HFFc6 (cell line): Measurements from ENCODE around the gene PPFIBP2. TPM values are rescaled to one million over a fixed set of nuclear protein-coding genes. Genes with fewer than 3 reads are reported as not detected.

Source experiments
- DNase-seq: peaks from one replicate; pipeline ENCODE4 v3.0.0-alpha.2; 2018
- H3K27ac Mint-ChIP-seq: 2 replicates; pipeline ENCODE4 v1.8.0; 2020; ENCODE audit warnings: mild to moderate bottlenecking, mixed read lengths
- H3K27me3 Mint-ChIP-seq: 2 replicates; pipeline ENCODE4 v1.8.0; 2021; ENCODE audit warnings: mild to moderate bottlenecking, moderate library complexity, mixed read lengths; ENCODE audit not compliant: insufficient read depth
- H3K36me3 Mint-ChIP-seq: 2 replicates; pipeline ENCODE4 v1.8.0; 2021; ENCODE audit warnings: low read depth, mixed read lengths
- H3K4me1 Mint-ChIP-seq: 2 replicates; pipeline ENCODE4 v1.8.0; 2020; ENCODE audit warnings: low read depth, mixed read lengths
- H3K4me3 Mint-ChIP-seq: 2 replicates; pipeline ENCODE4 v1.8.0; 2020; ENCODE audit warnings: mild to moderate bottlenecking, moderate library complexity, mixed read lengths
- H3K9me3 Mint-ChIP-seq: 2 replicates; pipeline ENCODE4 v1.8.0; 2020; ENCODE audit warnings: mild to moderate bottlenecking, mixed read lengths
- CTCF ChIP-seq: fragments of 200-600 bp; sonication (generic); IDR thresholded peaks from 2 replicates; pipeline ENCODE4 v1.5.0; 2021; ENCODE audit warnings: antibody characterized with exemption, mild to moderate bottlenecking
- total RNA-seq, 6 experiments: library from RNA; stranded (reverse); fragmentation: NEBNext Ultra II Directional; extraction: Animal tissue kit (Norgen Biotek cat#: 25700); gene quantifications; 2 replicates in 1 of 6; 3 replicates in 5 of 6; pipeline ENCODE4 v1.2.3, GENCODE V29; 2021

PPFIBP2 gene
- total RNA-seq, 6 experiments from 2014 or later: 6.0 to 8.5 (median 7.3) TPM

GRCh38 chr11:7522121-7522520, 8.3 kb downstream of the PPFIBP2 start:
- Mint-ChIP-seq H3K27me3 (peaks cover 15% of the 10 kb centered on the region), H3K4me1 (no peaks in the 10 kb centered on the region; the same call in 1 of the 2 replicates), H3K36me3 (no peaks in the 10 kb centered on the region), H3K4me3 (no peak overlapping the region), H3K27ac (no peak overlapping the region), H3K9me3 (no peaks in the 10 kb centered on the region)
- TF ChIP-seq CTCF: no peak
- DNase-seq: no peak

GRCh38 chr11:7522546-7522945, 8.7 kb downstream of the PPFIBP2 start:
- H3K4me1 Mint-ChIP-seq: no peaks in the 10 kb centered on the region; the same call in 1 of the 2 replicates
- TF ChIP-seq CTCF: no peak
- H3K4me3 Mint-ChIP-seq: no peak overlapping the region
- no peak overlapping the region for H3K27ac Mint-ChIP-seq
- H3K36me3 Mint-ChIP-seq: no peaks in the 10 kb centered on the region
- no peaks in the 10 kb centered on the region for H3K9me3 Mint-ChIP-seq
- no peak for DNase-seq
- H3K27me3 Mint-ChIP-seq: peaks cover 16% of the 10 kb centered on the region

GRCh38 chr11:7523416-7524210, 9.8 kb downstream of the PPFIBP2 start:
- no peak for DNase-seq
- Mint-ChIP-seq H3K4me1 (no peaks in the 10 kb centered on the region; the same call in 1 of the 2 replicates), H3K27me3 (peaks cover 18% of the 10 kb centered on the region), H3K27ac (no peak overlapping the region), H3K4me3 (no peak overlapping the region), H3K36me3 (no peaks in the 10 kb centered on the region), H3K9me3 (no peaks in the 10 kb centered on the region)
- TF ChIP-seq CTCF: no peak

- H3K27me3 Mint-ChIP-seq: peaks cover 18% of the 10 kb centered on the region
- no peak for TF ChIP-seq CTCF
Observed at GRCh38 chr11:7524462-7525235, 10.8 kb downstream of the PPFIBP2 start.

GRCh38 chr11:7525424-7525823, 11.6 kb downstream of the PPFIBP2 start:
- no peaks in the 10 kb centered on the region for H3K9me3 Mint-ChIP-seq
- no peak overlapping the region for H3K4me3 Mint-ChIP-seq
- DNase-seq: no peak
- H3K27me3 Mint-ChIP-seq: peaks cover 18% of the 10 kb centered on the region
- H3K27ac Mint-ChIP-seq: no peak overlapping the region
- H3K36me3 Mint-ChIP-seq: no peaks in the 10 kb centered on the region
- no peaks in the 10 kb centered on the region; the same call in 1 of the 2 replicates for H3K4me1 Mint-ChIP-seq
- no peak for TF ChIP-seq CTCF

More at GRCh38 chr11:7524462-7525235, 10.8 kb downstream of the PPFIBP2 start:
- H3K4me1 Mint-ChIP-seq: no peaks in the 10 kb centered on the region; the same call in 1 of the 2 replicates
- H3K27ac Mint-ChIP-seq: no peak overlapping the region
- no peaks in the 10 kb centered on the region for H3K36me3 Mint-ChIP-seq
- no peak for DNase-seq
- H3K9me3 Mint-ChIP-seq: no peaks in the 10 kb centered on the region
- peak overlapping the region; percentile 58; the same call in 1 of the 2 replicates for H3K4me3 Mint-ChIP-seq
